CD4-positive, alpha-beta T cell treated with Interleukin-6 at 100 ng/mL for 8 hours (primary cell): ENCODE results near the gene DDT.
A peak's percentile ranks its signal among the peaks of the same experiment; 100 is the strongest.
"Not testable (repeated sequence)": the region's sequence is repeated elsewhere in the genome, so short reads cannot be mapped to it uniquely, and the experiment has no call there.

Source experiments
- DNase-seq: peaks from one replicate; pipeline ENCODE4 v3.0.0-alpha.2; 2020; ENCODE audit warnings: mixed read lengths, low spot score

The DDT gene

GRCh38 chr22:23989583-23990244 is 15.5 kb upstream of the DDT start:
- not testable (repeated sequence) for DNase-seq

- not testable (repeated sequence) for DNase-seq
Observed at GRCh38 chr22:23986538-23987178, 12.4 kb upstream of the DDT start.

DNA sequence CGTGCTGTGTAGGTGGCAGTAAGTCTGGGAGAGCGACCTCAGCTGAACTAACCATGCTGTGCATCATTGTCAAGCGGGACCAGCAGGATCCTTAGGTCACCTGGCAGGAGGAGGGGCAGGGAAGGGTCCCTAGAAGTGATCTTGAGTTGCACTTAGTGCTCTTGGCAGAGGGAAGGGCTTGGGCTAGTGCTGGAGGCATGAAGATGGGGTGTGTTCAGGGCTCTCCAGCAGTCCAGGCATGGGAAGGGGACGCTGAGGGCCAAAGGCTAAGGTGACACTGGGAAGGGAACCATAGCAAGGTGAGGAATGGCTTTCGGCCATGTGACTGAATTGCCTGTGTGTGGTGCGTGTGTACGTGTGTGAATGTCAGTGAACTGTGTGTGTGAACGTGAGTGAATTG is 11.8 kb upstream of the DDT start:
- DNase-seq, result not testable (repeated sequence)

GRCh38 chr22:23984430-23984829 is 10.2 kb upstream of the DDT start:
- DNase-seq, result peak; percentile 52

DNA sequence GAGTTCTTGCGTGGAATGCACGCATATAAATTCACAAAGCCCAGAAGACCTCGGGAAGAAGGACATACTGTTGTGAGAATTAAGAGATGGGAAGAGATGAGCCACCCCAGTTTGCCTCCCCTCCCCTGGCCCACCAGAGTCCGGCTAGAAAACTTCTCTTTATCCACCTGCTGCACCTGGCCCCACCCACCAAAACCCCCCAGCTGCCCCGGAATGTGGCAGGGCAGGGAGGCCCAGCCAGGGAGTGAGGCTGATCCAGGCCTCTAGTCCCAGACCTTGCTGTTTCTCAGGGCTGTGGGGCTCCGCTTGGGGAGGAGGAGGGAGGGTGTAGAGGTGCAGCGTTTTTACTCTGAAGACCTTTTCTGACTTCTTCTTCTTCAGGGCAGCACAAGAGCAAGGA is 6.3 kb upstream of the DDT start:
- DNase-seq, result not testable (repeated sequence)

DNA sequence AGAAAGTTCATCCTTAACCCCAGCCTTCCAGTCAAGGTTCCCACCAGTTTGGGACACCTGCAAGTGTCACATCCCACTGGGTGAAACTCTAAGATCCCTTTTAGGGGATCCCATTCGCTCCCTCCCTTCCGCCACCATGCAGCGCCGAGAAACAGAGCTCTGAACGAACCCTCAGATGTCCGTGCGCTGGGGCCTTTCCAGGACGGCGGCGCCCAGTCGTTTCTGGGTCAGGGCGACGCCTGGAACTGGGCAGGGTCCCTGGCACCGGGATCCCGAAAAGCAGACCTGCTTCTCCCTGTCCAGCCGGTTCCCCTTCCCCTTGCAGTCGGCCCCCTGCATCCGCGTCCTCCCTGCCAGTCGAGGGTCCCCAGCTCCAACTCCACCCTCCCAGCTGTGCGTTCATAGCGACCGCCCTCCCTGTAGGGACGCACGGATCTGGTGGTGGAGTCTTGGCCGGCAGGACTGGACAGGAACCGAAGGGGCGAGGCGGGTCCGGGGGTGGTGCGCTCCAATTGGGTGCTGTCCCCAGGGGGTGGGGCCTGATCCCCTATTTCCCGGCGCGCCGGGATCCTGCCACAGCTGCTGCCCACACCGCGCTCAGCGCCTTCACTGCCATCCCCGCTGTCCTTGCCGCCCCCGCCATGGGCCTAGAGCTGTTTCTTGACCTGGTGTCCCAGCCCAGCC is 5.5 kb upstream of the DDT start, which contains the start of gene GSTT2:
TSS of gene GSTT2 (plus strand) at position 578 of the 684 bp plus-strand sequence.
- DNase-seq, result not testable (repeated sequence)

DNA sequence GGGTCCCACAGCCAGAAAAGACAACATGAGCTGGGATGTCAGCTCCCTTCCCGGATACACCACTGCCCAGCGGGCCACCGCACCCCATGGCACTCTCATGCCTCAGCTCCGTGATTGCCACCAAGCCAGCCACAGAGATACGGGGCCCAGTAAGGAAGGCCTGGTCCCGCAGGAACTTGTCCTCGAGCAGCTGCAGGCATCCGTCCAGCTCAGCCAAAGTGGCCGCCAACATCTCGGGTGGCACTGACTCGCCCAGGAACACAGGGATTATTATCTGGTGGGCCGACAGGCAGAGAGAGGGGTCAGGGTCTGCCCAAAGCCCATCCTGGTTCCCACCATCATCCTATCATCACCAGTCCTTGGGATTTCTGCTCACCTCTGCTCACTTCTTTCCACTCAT is 3.1 kb upstream of the DDT start:
- DNase-seq, result not testable (repeated sequence)

GRCh38 chr22:23974836-23975352 is 653 bp upstream of the DDT start:
- DNase-seq, result not testable (repeated sequence)

GRCh38 chr22:23971927-23972326 is 2.3 kb downstream of the DDT start:
- DNase-seq, result not testable (repeated sequence)

DNA sequence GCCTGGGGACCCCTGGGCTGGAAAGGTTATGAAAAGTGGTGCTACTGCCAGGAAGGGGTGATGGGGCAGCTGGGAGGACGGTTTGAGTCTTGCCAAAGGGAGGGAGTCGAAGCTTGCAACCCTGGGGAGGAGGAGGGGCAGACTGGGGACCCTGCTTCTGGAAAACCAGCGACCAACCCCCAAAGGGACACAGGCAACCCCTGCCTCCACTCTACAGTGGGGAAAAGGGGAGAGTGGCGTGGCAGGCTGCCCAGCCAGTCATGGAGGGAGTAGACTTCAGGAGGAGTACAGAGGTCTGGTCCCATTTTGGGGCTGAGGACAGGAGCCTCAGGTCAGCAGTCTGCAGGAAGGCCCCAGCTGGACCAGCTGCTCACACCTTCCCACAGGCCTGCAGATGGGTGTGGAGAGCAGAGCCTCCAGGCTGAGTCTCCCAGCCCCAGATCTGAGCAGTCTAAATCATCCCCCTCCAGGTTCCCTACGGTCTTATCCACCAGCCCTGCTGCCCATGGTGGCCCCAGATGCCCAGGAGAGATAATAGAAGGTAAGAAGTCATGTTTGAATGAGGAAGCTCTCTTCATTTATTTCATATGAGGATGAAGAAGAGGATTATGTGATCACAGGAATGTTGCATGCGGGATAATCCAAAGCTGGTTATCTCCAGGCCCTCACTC is 3.3 kb downstream of the DDT start:
- no peak for DNase-seq

GRCh38 chr22:23970201-23970641 is 4.0 kb downstream of the DDT start:
- DNase-seq, result no peak

- DNase-seq, result no peak
Observed at GRCh38 chr22:23969071-23969470, 5.2 kb downstream of the DDT start.

GRCh38 chr22:23966568-23966967 is 7.7 kb downstream of the DDT start, which contains the start of gene DDTL:
Gene DDTL, plus strand, starts transcription at chr22:23966888. Its CDS starts 27 bp downstream, at chr22:23966915.
- DNase-seq, result not testable (repeated sequence)

GRCh38 chr22:23966094-23966493 is 8.1 kb downstream of the DDT start:
- not testable (repeated sequence) for DNase-seq

DNA sequence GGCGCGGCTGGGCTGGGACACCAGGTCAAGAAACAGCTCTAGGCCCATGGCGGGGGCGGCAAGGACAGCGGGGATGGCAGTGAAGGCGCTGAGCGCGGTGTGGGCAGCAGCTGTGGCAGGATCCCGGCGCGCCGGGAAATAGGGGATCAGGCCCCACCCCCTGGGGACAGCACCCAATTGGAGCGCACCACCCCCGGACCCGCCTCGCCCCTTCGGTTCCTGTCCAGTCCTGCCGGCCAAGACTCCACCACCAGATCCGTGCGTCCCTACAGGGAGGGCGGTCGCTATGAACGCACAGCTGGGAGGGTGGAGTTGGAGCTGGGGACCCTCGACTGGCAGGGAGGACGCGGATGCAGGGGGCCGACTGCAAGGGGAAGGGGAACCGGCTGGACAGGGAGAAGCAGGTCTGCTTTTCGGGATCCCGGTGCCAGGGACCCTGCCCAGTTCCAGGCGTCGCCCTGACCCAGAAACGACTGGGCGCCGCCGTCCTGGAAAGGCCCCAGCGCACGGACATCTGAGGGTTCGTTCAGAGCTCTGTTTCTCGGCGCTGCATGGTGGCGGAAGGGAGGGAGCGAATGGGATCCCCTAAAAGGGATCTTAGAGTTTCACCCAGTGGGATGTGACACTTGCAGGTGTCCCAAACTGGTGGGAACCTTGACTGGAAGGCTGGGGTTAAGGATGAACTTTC is 13.0 kb downstream of the DDT start, which contains the start of gene GSTT2B:
TSS of gene GSTT2B (minus strand) at position 112 of the 688 bp plus-strand sequence. CDS start at position 48, 64 bp downstream.
- not testable (repeated sequence) for DNase-seq

- DNase-seq, result peak; percentile 75
Observed at GRCh38 chr22:23956301-23956900, 17.8 kb downstream of the DDT start.

DNA sequence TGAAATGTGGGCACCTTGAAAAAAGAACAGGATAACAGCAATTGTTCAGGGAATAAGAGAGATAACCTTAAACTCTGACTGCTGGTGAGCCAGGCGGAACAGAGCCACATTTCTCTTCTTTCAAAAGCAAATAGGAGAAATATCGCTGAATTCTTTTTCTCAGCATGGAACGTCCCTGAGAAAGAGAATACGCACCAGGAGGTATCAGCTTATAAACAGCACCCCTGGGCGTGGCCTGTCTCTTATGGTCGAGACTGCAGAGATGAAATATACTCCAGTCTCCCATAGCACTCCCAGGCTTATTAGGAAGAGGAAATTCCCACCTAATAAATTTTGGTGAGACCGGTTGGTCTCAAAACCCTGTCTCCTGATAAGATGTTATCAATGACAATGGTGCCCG is 18.4 kb downstream of the DDT start:
- not testable (repeated sequence) for DNase-seq

DNA sequence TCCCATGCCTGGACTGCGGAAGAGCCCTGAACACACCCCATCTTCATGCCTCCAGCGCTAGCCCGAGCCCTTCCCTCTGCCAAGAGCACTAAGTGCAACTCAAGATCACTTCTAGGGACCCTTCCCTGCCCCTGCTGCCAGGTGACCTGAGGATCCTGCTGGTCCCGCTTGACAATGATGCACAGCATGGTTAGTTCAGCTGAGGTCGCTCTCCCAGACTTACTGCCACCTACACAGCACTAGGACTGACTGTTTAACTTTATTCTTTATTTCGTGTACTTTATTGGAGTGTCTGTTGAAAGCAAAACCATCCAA is 19.3 kb downstream of the DDT start:
- not testable (repeated sequence) for DNase-seq

- not testable (repeated sequence) for DNase-seq
Observed at GRCh38 chr22:23954193-23954990, 19.8 kb downstream of the DDT start.

- DNase-seq, result not testable (repeated sequence)
Observed at GRCh38 chr22:23953485-23953884, 20.8 kb downstream of the DDT start.
